Amniotic stem cell (primary cell): ENCODE data around the gene TGM2.

Source experiments
- DNase-seq: peaks from one replicate; lab custom pipeline; 2025; lab: John Stamatoyannopoulos, UW

The TGM2 gene

GRCh38 chr20:38165089-38165965 lies at the start of gene TGM2:
TSS of gene TGM2 (minus strand) at chr20:38165270. CDS start at chr20:38165198, 72 bp downstream.
- peak; percentile 46 for DNase-seq

GRCh38 chr20:38214256-38215193 lies 49.5 kb upstream of the TGM2 start:
- no peak for DNase-seq

- DNase-seq: no peak
Observed at GRCh38 chr20:38213607-38213940, 48.5 kb upstream of the TGM2 start.

- no peak for DNase-seq
Observed at GRCh38 chr20:38212806-38213606, 47.9 kb upstream of the TGM2 start.

GRCh38 chr20:38211200-38212097 lies 46.4 kb upstream of the TGM2 start:
- DNase-seq: no peak

DNA sequence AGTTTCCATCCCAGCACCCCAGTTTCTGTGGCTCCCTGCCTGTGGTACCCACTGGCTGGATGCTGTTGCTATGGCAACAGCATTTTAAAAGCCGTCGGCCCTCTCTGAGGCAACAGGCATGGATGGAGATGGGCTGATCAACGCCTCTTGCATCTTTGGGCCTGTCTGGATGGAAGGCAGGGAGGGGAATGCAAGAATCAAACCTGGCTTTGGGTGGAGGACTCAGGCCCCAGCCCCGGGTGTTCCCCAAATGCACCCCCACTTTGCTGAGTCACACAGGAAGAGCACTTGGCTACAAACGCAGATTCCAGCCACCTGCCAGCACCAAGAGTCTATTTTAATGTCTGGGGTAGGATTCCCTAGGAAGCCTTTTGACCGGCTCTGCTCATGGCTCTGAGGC lies 45.7 kb upstream of the TGM2 start:
- DNase-seq: no peak

GRCh38 chr20:38209736-38210405 lies 44.8 kb upstream of the TGM2 start:
- DNase-seq: no peak

GRCh38 chr20:38209054-38209675 lies 44.1 kb upstream of the TGM2 start:
- no peak for DNase-seq

DNA sequence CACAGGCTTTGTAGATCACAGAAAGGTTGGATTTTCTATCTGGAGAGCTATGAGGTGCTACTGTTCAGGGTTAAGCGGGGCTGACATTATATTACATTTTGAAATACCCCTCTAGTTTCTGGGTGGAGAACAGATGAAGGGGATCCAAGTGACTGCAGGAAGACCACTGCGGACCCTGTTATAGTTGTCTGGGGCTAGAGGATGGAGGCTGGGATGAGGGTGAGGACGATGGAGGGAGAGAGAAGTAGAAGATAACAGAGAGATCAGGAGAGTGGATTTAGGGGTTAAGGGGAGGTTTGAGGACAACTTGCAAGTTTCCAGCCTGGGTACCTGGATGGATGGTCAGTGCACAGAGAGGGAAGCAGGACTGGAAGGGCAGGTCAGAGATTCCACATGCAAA lies 43.5 kb upstream of the TGM2 start:
- DNase-seq: no peak

- no peak for DNase-seq
Observed at GRCh38 chr20:38208088-38208487, 43.0 kb upstream of the TGM2 start.

- no peak for DNase-seq
Observed at GRCh38 chr20:38207621-38208020, 42.6 kb upstream of the TGM2 start.

- no peak for DNase-seq
Observed at GRCh38 chr20:38205001-38205400, 39.9 kb upstream of the TGM2 start.

GRCh38 chr20:38203981-38204357 lies 38.9 kb upstream of the TGM2 start:
- no peak for DNase-seq

- DNase-seq: no peak
Observed at GRCh38 chr20:38203337-38203980, 38.4 kb upstream of the TGM2 start.

GRCh38 chr20:38202982-38203293 lies 37.9 kb upstream of the TGM2 start:
- no peak for DNase-seq

GRCh38 chr20:38202153-38202981 lies 37.3 kb upstream of the TGM2 start:
- no peak for DNase-seq

- DNase-seq: peak; percentile 71
Observed at GRCh38 chr20:38201356-38201755, 36.3 kb upstream of the TGM2 start.

DNA sequence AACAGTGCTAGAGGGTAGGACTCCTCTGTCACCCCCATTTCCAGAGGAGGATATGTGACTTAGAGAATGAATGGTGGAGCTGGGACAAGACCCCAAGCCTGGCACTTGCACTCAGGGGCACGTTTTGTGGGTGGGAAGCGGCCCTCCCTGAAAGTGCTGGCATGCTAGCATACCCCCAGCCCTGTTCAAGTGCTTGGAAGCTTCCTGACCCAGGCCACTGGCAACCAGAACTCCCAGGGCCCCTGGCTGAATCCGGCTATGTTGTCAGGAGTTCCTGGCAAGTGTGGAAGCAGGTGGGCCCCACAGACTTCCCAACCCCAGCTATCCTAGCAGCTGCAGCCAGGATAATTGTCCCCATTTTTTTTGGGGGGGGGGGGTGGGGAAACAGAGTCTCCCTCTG lies 35.6 kb upstream of the TGM2 start:
- DNase-seq: no peak
